Liver (tissue), 3 donors: ENCODE results near the gene CPO.

Source experiments
- FOXA1 ChIP-seq: IDR thresholded peaks from 2 replicates; pipeline ENCODE4 v1.6.1; 2016; ENCODE audit warnings: antibody characterized with exemption
- GABPA ChIP-seq, 2 donors: IDR thresholded peaks in 1 of 2; conservative IDR thresholded peaks in 1 of 2; 2 replicates each; pipeline ENCODE4 v1.6.1; 2016; ENCODE audit warnings: antibody characterized with exemption in 2 of 2, mild to moderate bottlenecking in 1 of 2, moderate library complexity in 1 of 2
- HNF4A ChIP-seq, 2 donors: conservative IDR thresholded peaks; 2 replicates each; pipeline ENCODE4 v1.6.1; 2016; ENCODE audit warnings: antibody characterized with exemption in 2 of 2, mild to moderate bottlenecking in 2 of 2
- JUND ChIP-seq, 2 donors: IDR thresholded peaks; 2 replicates each; pipeline ENCODE4 v1.6.1; 2016; ENCODE audit warnings: antibody characterized with exemption in 2 of 2
- RAD21 ChIP-seq, 2 donors: IDR thresholded peaks; 2 replicates each; pipeline ENCODE4 v1.6.1; 2016; ENCODE audit warnings: antibody characterized with exemption in 2 of 2, mild to moderate bottlenecking in 2 of 2
- REST ChIP-seq: IDR thresholded peaks from 2 replicates; pipeline ENCODE4 v1.6.1; 2016; ENCODE audit warnings: antibody characterized with exemption, mild to moderate bottlenecking
- RXRA ChIP-seq, 2 donors: IDR thresholded peaks; 2 replicates each; pipeline ENCODE4 v1.6.1; 2017 to 2018; ENCODE audit warnings: antibody characterized with exemption in 2 of 2, mild to moderate bottlenecking in 1 of 2
- SP1 ChIP-seq: IDR thresholded peaks from 2 replicates; pipeline ENCODE4 v1.6.1; 2018; ENCODE audit warnings: antibody characterized with exemption, mild to moderate bottlenecking
- TAF1 ChIP-seq: conservative IDR thresholded peaks from 2 replicates; pipeline ENCODE4 v1.6.1; 2016; ENCODE audit warnings: antibody characterized with exemption, mild to moderate bottlenecking
- YY1 ChIP-seq: IDR thresholded peaks from 2 replicates; pipeline ENCODE4 v1.6.1; 2016; ENCODE audit warnings: antibody characterized with exemption, mild to moderate bottlenecking
- ZBTB33 ChIP-seq: IDR thresholded peaks from 2 replicates; pipeline ENCODE4 v1.6.1; 2016; ENCODE audit warnings: antibody characterized with exemption
- TF ChIP-seq, protein P1 (sequence below): fragments of 150-350 bp; IDR thresholded peaks from 2 replicates; pipeline ENCODE4 v1.5.1; 2017; ENCODE audit warnings: improper control_type of control experiment, low read depth, low read length; ENCODE audit not compliant: missing input control
- TF ChIP-seq, protein P2 (sequence below): IDR thresholded peaks from 2 replicates; pipeline ENCODE4 v1.6.1; 2016; ENCODE audit warnings: antibody characterized with exemption
- TF ChIP-seq, protein P3 (sequence below): IDR thresholded peaks from 2 replicates; pipeline ENCODE4 v1.6.1; 2016; ENCODE audit warnings: antibody characterized with exemption
- donor health status: healthy.
- donor health status: healthy.

DNA sequence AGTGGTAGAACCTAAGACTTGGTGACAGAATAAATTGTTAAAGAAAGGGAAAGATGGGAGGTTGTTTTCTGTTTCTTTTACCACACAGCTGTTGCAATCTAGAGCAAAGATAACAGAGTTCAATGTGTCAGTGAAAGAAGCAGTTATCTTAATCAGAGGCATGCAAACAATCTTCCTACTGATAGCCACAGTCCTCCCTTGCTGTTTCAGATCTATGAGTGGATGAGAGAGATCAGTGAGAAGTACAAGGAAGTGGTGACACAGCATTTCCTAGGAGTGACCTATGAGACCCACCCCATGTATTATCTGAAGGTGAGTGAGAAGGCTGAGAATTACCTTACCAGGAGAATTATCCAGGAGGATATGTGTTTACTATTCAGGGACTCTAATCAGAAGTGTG is 15.9 kb downstream of the CPO start:
- no peak for TF ChIP-seq RAD21 (IDR thresholded peaks at IDR 0.05)
- TF ChIP-seq, protein P1, sequence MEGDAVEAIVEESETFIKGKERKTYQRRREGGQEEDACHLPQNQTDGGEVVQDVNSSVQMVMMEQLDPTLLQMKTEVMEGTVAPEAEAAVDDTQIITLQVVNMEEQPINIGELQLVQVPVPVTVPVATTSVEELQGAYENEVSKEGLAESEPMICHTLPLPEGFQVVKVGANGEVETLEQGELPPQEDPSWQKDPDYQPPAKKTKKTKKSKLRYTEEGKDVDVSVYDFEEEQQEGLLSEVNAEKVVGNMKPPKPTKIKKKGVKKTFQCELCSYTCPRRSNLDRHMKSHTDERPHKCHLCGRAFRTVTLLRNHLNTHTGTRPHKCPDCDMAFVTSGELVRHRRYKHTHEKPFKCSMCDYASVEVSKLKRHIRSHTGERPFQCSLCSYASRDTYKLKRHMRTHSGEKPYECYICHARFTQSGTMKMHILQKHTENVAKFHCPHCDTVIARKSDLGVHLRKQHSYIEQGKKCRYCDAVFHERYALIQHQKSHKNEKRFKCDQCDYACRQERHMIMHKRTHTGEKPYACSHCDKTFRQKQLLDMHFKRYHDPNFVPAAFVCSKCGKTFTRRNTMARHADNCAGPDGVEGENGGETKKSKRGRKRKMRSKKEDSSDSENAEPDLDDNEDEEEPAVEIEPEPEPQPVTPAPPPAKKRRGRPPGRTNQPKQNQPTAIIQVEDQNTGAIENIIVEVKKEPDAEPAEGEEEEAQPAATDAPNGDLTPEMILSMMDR, result no peak
- no peak for TF ChIP-seq JUND (IDR thresholded peaks at IDR 0.05)
- TF ChIP-seq, protein P2, sequence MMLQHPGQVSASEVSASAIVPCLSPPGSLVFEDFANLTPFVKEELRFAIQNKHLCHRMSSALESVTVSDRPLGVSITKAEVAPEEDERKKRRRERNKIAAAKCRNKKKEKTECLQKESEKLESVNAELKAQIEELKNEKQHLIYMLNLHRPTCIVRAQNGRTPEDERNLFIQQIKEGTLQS, result no peak
- no peak for TF ChIP-seq YY1
- no peak for TF ChIP-seq FOXA1
- peak in 1 of 2 donors; percentile 21 for TF ChIP-seq HNF4A (conservative IDR thresholded peaks at IDR 0.05)
- TF ChIP-seq, protein P3, sequence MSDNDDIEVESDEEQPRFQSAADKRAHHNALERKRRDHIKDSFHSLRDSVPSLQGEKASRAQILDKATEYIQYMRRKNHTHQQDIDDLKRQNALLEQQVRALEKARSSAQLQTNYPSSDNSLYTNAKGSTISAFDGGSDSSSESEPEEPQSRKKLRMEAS, result no peak
- no peak for TF ChIP-seq RXRA (IDR thresholded peaks at IDR 0.05)
- no peak for TF ChIP-seq GABPA (IDR thresholded peaks at IDR 0.05 in 1 of 2, conservative IDR thresholded peaks at IDR 0.05 in 1 of 2)
- no peak for TF ChIP-seq REST
- no peak for TF ChIP-seq TAF1
- no peak for TF ChIP-seq SP1
- TF ChIP-seq ZBTB33, result no peak
